AG09319 (cell line): ENCODE measurements around the gene LENEP.

ENCODE experiments used
- DNase-seq: peaks from one replicate; pipeline ENCODE4 v3.0.0-alpha.2; 2010; ENCODE audit warnings: low read depth; ENCODE audit errors: extremely low read depth
- CTCF ChIP-seq: IDR thresholded peaks from 2 replicates; pipeline ENCODE4 v1.5.1; 2011; ENCODE audit warnings: low read depth, mild to moderate bottlenecking, inconsistent platforms, low read length, moderate library complexity

The LENEP gene

GRCh38 chr1:154972213-154972516, 21.2 kb upstream of the LENEP start:
- no peak for DNase-seq
- TF ChIP-seq CTCF, result no peak

- peak; percentile 89 for DNase-seq
Measured at GRCh38 chr1:154972517-154973343, 20.7 kb upstream of the LENEP start.

GRCh38 chr1:154973344-154974101, 19.9 kb upstream of the LENEP start:
- peak; percentile 96 for DNase-seq
- TF ChIP-seq CTCF, result peak; percentile 23

More at GRCh38 chr1:154972517-154973343, 20.7 kb upstream of the LENEP start:
- TF ChIP-seq CTCF, result no peak

- DNase-seq, result peak; percentile 100
- no peak for TF ChIP-seq CTCF
Measured at GRCh38 chr1:154974102-154974807, 19.1 kb upstream of the LENEP start, which contains the start of gene CKS1B. TSS of gene CKS1B (plus strand) at chr1:154974681. CDS start at chr1:154974746, 65 bp downstream.

- DNase-seq, result peak; percentile 90
Measured at GRCh38 chr1:154974808-154975408, 18.5 kb upstream of the LENEP start.

More at GRCh38 chr1:154974808-154975408, 18.5 kb upstream of the LENEP start:
- no peak for TF ChIP-seq CTCF
